ENCODE data around the gene TTC17.
"Not testable (repeated sequence)": the region's sequence is repeated elsewhere in the genome, so short reads cannot be mapped to it uniquely, and the experiment has no call there.

TTC17 gene

GRCh38 chr11:43467958-43468357 lies 109.2 kb downstream of the TTC17 start:
- no peak for DNase-seq (ENCODE audit: low spot score)

- DNase-seq (ENCODE audit: low spot score): not testable (repeated sequence)
Observed at GRCh38 chr11:43477491-43477890, 118.8 kb downstream of the TTC17 start.

- DNase-seq (ENCODE audit: low spot score): no peak
Observed at GRCh38 chr11:43486141-43486540, 127.4 kb downstream of the TTC17 start.

GRCh38 chr11:43489869-43490465 lies 131.2 kb downstream of the TTC17 start:
- no peak for DNase-seq (ENCODE audit: low spot score)

GRCh38 chr11:43492701-43493100 lies 134.0 kb downstream of the TTC17 start:
- DNase-seq (ENCODE audit: low spot score): no peak

- DNase-seq (ENCODE audit: low spot score): no peak
Observed at GRCh38 chr11:43493431-43493830, 134.7 kb downstream of the TTC17 start.

- DNase-seq (ENCODE audit: low spot score): no peak
Observed at GRCh38 chr11:43497144-43497543, 138.4 kb downstream of the TTC17 start.

- DNase-seq (ENCODE audit: low spot score): no peak
Observed at GRCh38 chr11:43498561-43498960, 139.8 kb downstream of the TTC17 start.

GRCh38 chr11:43503417-43503816 lies 144.7 kb downstream of the TTC17 start:
- DNase-seq (ENCODE audit: low spot score): no peak

GRCh38 chr11:43504316-43504950 lies 145.7 kb downstream of the TTC17 start:
- no peak for DNase-seq (ENCODE audit: low spot score)

GRCh38 chr11:43505171-43505570 lies 146.5 kb downstream of the TTC17 start:
- no peak for DNase-seq (ENCODE audit: low spot score)

GRCh38 chr11:43507171-43507570 lies 148.5 kb downstream of the TTC17 start:
- no peak for DNase-seq (ENCODE audit: low spot score)

GRCh38 chr11:43508511-43508918 lies 149.8 kb downstream of the TTC17 start:
- no peak for DNase-seq (ENCODE audit: low spot score)

- no peak for DNase-seq (ENCODE audit: low spot score)
Observed at GRCh38 chr11:43511959-43512358, 153.2 kb downstream of the TTC17 start.

- DNase-seq (ENCODE audit: low spot score): no peak
Observed at GRCh38 chr11:43515090-43515489, 156.4 kb downstream of the TTC17 start.

GRCh38 chr11:43516316-43516850 lies 157.7 kb downstream of the TTC17 start:
- no peak for DNase-seq (ENCODE audit: low spot score)

GRCh38 chr11:43517518-43517917 lies 158.8 kb downstream of the TTC17 start:
- no peak for DNase-seq (ENCODE audit: low spot score)

- DNase-seq (ENCODE audit: low spot score): no peak
Observed at GRCh38 chr11:43518408-43519160, 159.9 kb downstream of the TTC17 start.

- DNase-seq (ENCODE audit: low spot score): no peak
Observed at GRCh38 chr11:43521471-43521870, 162.8 kb downstream of the TTC17 start.

- no peak for DNase-seq (ENCODE audit: low spot score)
Observed at GRCh38 chr11:43523632-43524031, 164.9 kb downstream of the TTC17 start.

GRCh38 chr11:43532041-43532440 lies 173.3 kb downstream of the TTC17 start:
- DNase-seq (ENCODE audit: low spot score): no peak

GRCh38 chr11:43537833-43538615 lies 179.3 kb downstream of the TTC17 start:
- DNase-seq (ENCODE audit: low spot score): no peak
